ENCODE data around the gene MACROD2.

- TF ChIP-seq POLR2A (IDR thresholded peaks at IDR 0.05) (no peak), POLR2AphosphoS5 (IDR thresholded peaks at IDR 0.05) (no peak)
- TF ChIP-seq, protein P1, sequence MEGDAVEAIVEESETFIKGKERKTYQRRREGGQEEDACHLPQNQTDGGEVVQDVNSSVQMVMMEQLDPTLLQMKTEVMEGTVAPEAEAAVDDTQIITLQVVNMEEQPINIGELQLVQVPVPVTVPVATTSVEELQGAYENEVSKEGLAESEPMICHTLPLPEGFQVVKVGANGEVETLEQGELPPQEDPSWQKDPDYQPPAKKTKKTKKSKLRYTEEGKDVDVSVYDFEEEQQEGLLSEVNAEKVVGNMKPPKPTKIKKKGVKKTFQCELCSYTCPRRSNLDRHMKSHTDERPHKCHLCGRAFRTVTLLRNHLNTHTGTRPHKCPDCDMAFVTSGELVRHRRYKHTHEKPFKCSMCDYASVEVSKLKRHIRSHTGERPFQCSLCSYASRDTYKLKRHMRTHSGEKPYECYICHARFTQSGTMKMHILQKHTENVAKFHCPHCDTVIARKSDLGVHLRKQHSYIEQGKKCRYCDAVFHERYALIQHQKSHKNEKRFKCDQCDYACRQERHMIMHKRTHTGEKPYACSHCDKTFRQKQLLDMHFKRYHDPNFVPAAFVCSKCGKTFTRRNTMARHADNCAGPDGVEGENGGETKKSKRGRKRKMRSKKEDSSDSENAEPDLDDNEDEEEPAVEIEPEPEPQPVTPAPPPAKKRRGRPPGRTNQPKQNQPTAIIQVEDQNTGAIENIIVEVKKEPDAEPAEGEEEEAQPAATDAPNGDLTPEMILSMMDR (IDR thresholded peaks at IDR 0.05) = no peak
These were observed 1351.5 kb downstream of the MACROD2 start for GRCh38 chr20:15346657-15347280.
